HG02970 (cell line): Measurements from ENCODE around the gene PLEKHO2.
A peak's percentile ranks its signal among the peaks of the same experiment; 100 is the strongest.

Source experiments
- ATAC-seq: cut with Tn5 transposase; IDR thresholded peaks from one replicate; pipeline ENCODE4 v1.9.1; 2021; ENCODE audit warnings: mild to moderate bottlenecking, moderate library complexity, moderate number of reproducible peaks; ENCODE audit not compliant: unreplicated experiment, low FRiP score

Gene PLEKHO2

GRCh38 chr15:64911311-64912186, 69.8 kb downstream of the PLEKHO2 start, which contains the start of gene ANKDD1A:
Gene ANKDD1A, plus strand, starts transcription at chr15:64911902. Its CDS starts 29 bp downstream, at chr15:64911931.
- ATAC-seq: peak; percentile 61

DNA sequence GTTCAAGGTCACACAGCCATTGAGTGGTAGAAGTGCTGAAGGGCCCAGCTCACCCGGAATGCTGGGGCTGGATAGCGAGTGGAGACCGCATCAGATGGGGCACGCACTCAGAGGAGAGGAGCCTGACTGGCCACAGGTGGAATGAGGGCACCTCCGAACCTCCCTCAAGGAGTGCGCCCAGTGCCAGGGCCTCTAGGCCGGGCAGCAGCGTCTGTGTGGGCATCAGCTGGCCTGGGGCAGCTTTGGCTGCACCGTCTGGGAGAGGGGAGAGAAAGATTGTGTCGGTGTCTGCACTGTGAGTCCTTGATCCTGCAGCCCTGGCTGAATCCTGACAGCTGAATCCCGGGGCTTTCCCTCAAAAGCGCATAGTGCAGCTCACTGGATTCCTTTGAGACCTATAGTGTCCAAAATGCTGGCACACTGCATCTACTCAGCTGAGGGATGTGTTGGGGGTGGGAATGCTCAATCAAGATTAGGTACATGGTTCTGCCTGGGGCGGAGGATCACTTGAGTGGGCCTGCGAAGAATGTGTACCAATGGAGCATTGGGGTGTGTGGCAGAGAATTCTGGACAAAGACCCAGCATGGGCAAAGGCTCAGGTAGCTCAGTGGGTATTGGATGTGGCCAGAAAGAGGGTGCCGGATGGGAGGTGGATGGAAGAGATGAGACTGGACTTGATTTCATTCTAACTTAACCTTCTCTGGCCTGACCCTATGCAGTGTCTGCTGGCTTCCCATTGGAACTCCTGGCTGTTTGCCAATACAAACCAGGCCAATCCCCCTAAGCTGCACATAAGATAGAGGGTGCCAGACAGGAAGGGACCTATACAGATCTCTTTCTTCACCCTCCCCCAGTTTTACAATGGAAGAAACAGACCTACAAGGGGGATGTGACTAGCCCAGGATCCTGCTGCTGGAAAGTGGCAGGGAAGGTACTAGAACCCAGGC, 70.9 kb downstream of the PLEKHO2 start:
- ATAC-seq: no peak

- no peak for ATAC-seq
These were observed 74.0 kb downstream of the PLEKHO2 start for GRCh38 chr15:64915518-64916227.

GRCh38 chr15:64916365-64916764, 74.7 kb downstream of the PLEKHO2 start:
- no peak for ATAC-seq

DNA sequence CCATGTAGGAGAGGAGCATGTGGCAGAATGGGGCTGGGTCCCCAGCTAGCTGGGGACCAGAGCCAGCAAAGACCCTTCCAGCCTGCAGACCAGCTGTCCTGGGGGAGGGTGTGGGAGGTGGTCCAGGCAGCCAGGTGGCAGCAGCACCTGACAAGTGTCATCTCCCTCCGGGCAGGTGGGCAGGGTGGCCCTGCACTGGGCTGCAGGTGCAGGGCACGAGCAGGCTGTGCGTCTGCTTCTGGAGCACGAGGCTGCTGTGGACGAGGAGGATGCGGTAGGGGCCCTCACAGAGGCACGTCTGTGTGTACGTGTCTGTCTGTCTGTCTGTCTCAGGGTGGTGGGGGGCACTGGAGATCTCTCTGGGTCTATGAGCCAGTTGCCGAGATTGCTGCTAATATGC, 75.5 kb downstream of the PLEKHO2 start:
- no peak for ATAC-seq
